Muscle layer of duodenum (tissue), 2 donors: ENCODE results near the gene PPCDC.

ENCODE experiments used
- H3K27ac ChIP-seq: one replicate; pipeline ENCODE4 v1.7.0; 2013; ENCODE audit warnings: mild to moderate bottlenecking, low read length
- H3K27me3 ChIP-seq: one replicate; pipeline ENCODE4 v1.7.0; 2013; ENCODE audit warnings: low read depth, mild to moderate bottlenecking, control low read depth, low read length
- H3K36me3 ChIP-seq, 2 donors: one replicate each; pipeline ENCODE4 v1.7.0; 2013; ENCODE audit warnings: low read length in 2 of 2, control low read depth in 1 of 2, mild to moderate bottlenecking in 1 of 2; ENCODE audit not compliant: insufficient read depth in 2 of 2, control insufficient read depth in 1 of 2
- H3K4me1 ChIP-seq, 2 donors: one replicate each; pipeline ENCODE4 v1.7.0; 2013; ENCODE audit warnings: low read length in 2 of 2, mild to moderate bottlenecking in 2 of 2, control low read depth in 1 of 2, moderate library complexity in 1 of 2; ENCODE audit not compliant: insufficient read depth in 2 of 2, control insufficient read depth in 1 of 2
- H3K4me3 ChIP-seq, 2 donors: one replicate each; pipeline ENCODE4 v1.7.0; 2013; ENCODE audit warnings: low read length in 2 of 2, low read depth in 1 of 2, mild to moderate bottlenecking in 1 of 2
- H3K9me3 ChIP-seq, 2 donors: one replicate each; pipeline ENCODE4 v1.7.0; 2013; ENCODE audit warnings: low read length in 2 of 2, control low read depth in 1 of 2, mild to moderate bottlenecking in 1 of 2; ENCODE audit not compliant: control insufficient read depth in 1 of 2
- donor health status: healthy.

PPCDC gene

GRCh38 chr15:74994685-74995084 lies 28.7 kb upstream of the PPCDC start:
- Histone ChIP-seq H3K9me3 (no peaks in the 10 kb centered on the region), H3K27ac (no peak overlapping the region), H3K36me3 (no peaks in the 10 kb centered on the region), H3K27me3 (peaks cover 4% of the 10 kb centered on the region), H3K4me1 (peaks cover 0 to 8% of the 10 kb centered on the region in 2 donors), H3K4me3 (peak overlapping the region; percentile 44 to 87)

- Histone ChIP-seq H3K9me3 (no peaks in the 10 kb centered on the region), H3K4me1 (peaks cover 0 to 8% of the 10 kb centered on the region in 2 donors), H3K27me3 (peaks cover 4% of the 10 kb centered on the region), H3K27ac (no peak within 1 kb of the TSS), H3K36me3 (no peaks in the 10 kb centered on the region), H3K4me3 (peak within 1 kb of the TSS; percentile 63 to 87)
These were observed 28.1 kb upstream of the PPCDC start, which contains the start of gene SCAMP5 for GRCh38 chr15:74995182-74995778. SCAMP5 (plus strand) TSS chr15:74995563; CDS start chr15:75011840, 16,277 bp downstream.

- Histone ChIP-seq H3K4me1 (peaks cover 0 to 8% of the 10 kb centered on the region in 2 donors), H3K36me3 (no peaks in the 10 kb centered on the region), H3K9me3 (no peaks in the 10 kb centered on the region), H3K27ac (no peak overlapping the region), H3K4me3 (peak overlapping the region; percentile 63 to 87), H3K27me3 (peaks cover 4% of the 10 kb centered on the region)
These were observed 27.3 kb upstream of the PPCDC start for GRCh38 chr15:74995779-74996765.

- no peaks in the 10 kb centered on the region for H3K36me3 ChIP-seq
- no peak overlapping the region for H3K4me3 ChIP-seq
- peaks cover 4% of the 10 kb centered on the region for H3K27me3 ChIP-seq
- H3K4me1 ChIP-seq, result peaks cover 0 to 8% of the 10 kb centered on the region in 2 donors
- no peak overlapping the region for H3K27ac ChIP-seq
- H3K9me3 ChIP-seq, result no peaks in the 10 kb centered on the region
These were observed 26.2 kb upstream of the PPCDC start for GRCh38 chr15:74997141-74997540.

- H3K27me3 ChIP-seq, result peaks cover 4% of the 10 kb centered on the region
- peaks cover 0 to 8% of the 10 kb centered on the region in 2 donors for H3K4me1 ChIP-seq
- H3K9me3 ChIP-seq, result no peaks in the 10 kb centered on the region
- H3K4me3 ChIP-seq, result no peak overlapping the region
- no peak overlapping the region for H3K27ac ChIP-seq
- no peaks in the 10 kb centered on the region for H3K36me3 ChIP-seq
These were observed 25.8 kb upstream of the PPCDC start for GRCh38 chr15:74997543-74997942.

GRCh38 chr15:75001310-75001709 lies 22.1 kb upstream of the PPCDC start:
- Histone ChIP-seq H3K4me1 (peaks cover 0 to 1% of the 10 kb centered on the region in 2 donors), H3K9me3 (no peaks in the 10 kb centered on the region), H3K36me3 (no peaks in the 10 kb centered on the region), H3K27ac (no peak overlapping the region), H3K27me3 (no peaks in the 10 kb centered on the region), H3K4me3 (no peak overlapping the region)

- Histone ChIP-seq H3K9me3 (no peaks in the 10 kb centered on the region), H3K27ac (no peak overlapping the region), H3K4me3 (no peak overlapping the region), H3K27me3 (no peaks in the 10 kb centered on the region), H3K36me3 (no peaks in the 10 kb centered on the region), H3K4me1 (no peaks in the 10 kb centered on the region)
These were observed 21.0 kb upstream of the PPCDC start for GRCh38 chr15:75002398-75002797.

GRCh38 chr15:75007216-75007615 lies 16.2 kb upstream of the PPCDC start:
- no peak overlapping the region for H3K4me3 ChIP-seq
- H3K27me3 ChIP-seq, result no peaks in the 10 kb centered on the region
- no peaks in the 10 kb centered on the region for H3K4me1 ChIP-seq
- no peaks in the 10 kb centered on the region for H3K36me3 ChIP-seq
- H3K9me3 ChIP-seq, result no peaks in the 10 kb centered on the region
- H3K27ac ChIP-seq, result no peak overlapping the region

GRCh38 chr15:75008221-75008625 lies 15.2 kb upstream of the PPCDC start:
- Histone ChIP-seq H3K36me3 (no peaks in the 10 kb centered on the region), H3K4me3 (no peak overlapping the region), H3K27ac (no peak overlapping the region), H3K9me3 (no peaks in the 10 kb centered on the region), H3K27me3 (no peaks in the 10 kb centered on the region), H3K4me1 (no peaks in the 10 kb centered on the region)

- no peaks in the 10 kb centered on the region for H3K36me3 ChIP-seq
- no peak overlapping the region for H3K27ac ChIP-seq
- H3K4me3 ChIP-seq, result no peak overlapping the region
- H3K27me3 ChIP-seq, result no peaks in the 10 kb centered on the region
- H3K4me1 ChIP-seq, result no peaks in the 10 kb centered on the region
- no peaks in the 10 kb centered on the region for H3K9me3 ChIP-seq
These were observed 14.6 kb upstream of the PPCDC start for GRCh38 chr15:75008629-75009326.

- Histone ChIP-seq H3K9me3 (no peaks in the 10 kb centered on the region), H3K27me3 (no peaks in the 10 kb centered on the region), H3K36me3 (peaks cover 0 to 3% of the 10 kb centered on the region in 2 donors), H3K27ac (no peak overlapping the region), H3K4me3 (no peak overlapping the region), H3K4me1 (no peaks in the 10 kb centered on the region)
These were observed 7.0 kb upstream of the PPCDC start for GRCh38 chr15:75016431-75016830.
